ENCODE measurements around the gene DNAJC13.
A peak's percentile ranks its signal among the peaks of the same experiment; 100 is the strongest.
"Not testable (repeated sequence)": the region's sequence is repeated elsewhere in the genome, so short reads cannot be mapped to it uniquely, and the experiment has no call there.

The DNAJC13 gene

GRCh38 chr3:132416807-132417694, at the start of gene DNAJC13:
Gene DNAJC13, plus strand, starts transcription at chr3:132417502. Its CDS starts 17,049 bp downstream, at chr3:132434551.
- Mint-ChIP-seq H3K36me3 (ENCODE audit: low read depth) (peaks cover 34% of the 10 kb centered on the region), H3K27me3 (no peaks in the 10 kb centered on the region), H3K4me3 (peak within 1 kb of the TSS; percentile 97), H3K9me3 (no peaks in the 10 kb centered on the region), H3K27ac (peak within 1 kb of the TSS; percentile 99), H3K4me1 (ENCODE audit: low read depth) (peaks cover 41% of the 10 kb centered on the region)
- DNase-seq, result peak; percentile 93

- Mint-ChIP-seq H3K9me3 (no peaks in the 10 kb centered on the region), H3K4me3 (no peak overlapping the region), H3K36me3 (ENCODE audit: low read depth) (no peaks in the 10 kb centered on the region), H3K4me1 (ENCODE audit: low read depth) (peaks cover 3% of the 10 kb centered on the region), H3K27me3 (peaks cover 12% of the 10 kb centered on the region), H3K27ac (peak overlapping the region; percentile 51)
- no peak for DNase-seq
Observed at GRCh38 chr3:132368515-132368914, 48.8 kb upstream of the DNAJC13 start.

GRCh38 chr3:132368962-132369361, 48.3 kb upstream of the DNAJC13 start:
- H3K9me3 Mint-ChIP-seq, result no peaks in the 10 kb centered on the region
- no peaks in the 10 kb centered on the region for H3K36me3 Mint-ChIP-seq (ENCODE audit: low read depth)
- peak overlapping the region; percentile 51 for H3K27ac Mint-ChIP-seq
- H3K4me1 Mint-ChIP-seq (ENCODE audit: low read depth), result peaks cover 3% of the 10 kb centered on the region
- peaks cover 12% of the 10 kb centered on the region for H3K27me3 Mint-ChIP-seq
- no peak overlapping the region for H3K4me3 Mint-ChIP-seq
- no peak for DNase-seq

GRCh38 chr3:132376945-132377354, 40.4 kb upstream of the DNAJC13 start:
- H3K9me3 Mint-ChIP-seq; DNase-seq; H3K4me1 Mint-ChIP-seq (ENCODE audit: low read depth); H3K36me3 Mint-ChIP-seq (ENCODE audit: low read depth); H3K27ac Mint-ChIP-seq: not testable (repeated sequence)
- peak overlapping the region; percentile 64 for H3K4me3 Mint-ChIP-seq
- peaks cover 35% of the 10 kb centered on the region for H3K27me3 Mint-ChIP-seq

GRCh38 chr3:132378048-132378762, 39.1 kb upstream of the DNAJC13 start:
- no peak for DNase-seq
- no peaks in the 10 kb centered on the region for H3K4me1 Mint-ChIP-seq (ENCODE audit: low read depth)
- H3K9me3 Mint-ChIP-seq, result no peaks in the 10 kb centered on the region
- peaks cover 35% of the 10 kb centered on the region for H3K27me3 Mint-ChIP-seq
- H3K36me3 Mint-ChIP-seq (ENCODE audit: low read depth), result no peaks in the 10 kb centered on the region
- no peak overlapping the region for H3K27ac Mint-ChIP-seq
- no peak overlapping the region for H3K4me3 Mint-ChIP-seq

GRCh38 chr3:132378846-132379245, 38.5 kb upstream of the DNAJC13 start:
- Mint-ChIP-seq H3K9me3 (no peaks in the 10 kb centered on the region), H3K4me3 (no peak overlapping the region), H3K27me3 (peaks cover 35% of the 10 kb centered on the region), H3K27ac (no peak overlapping the region), H3K4me1 (ENCODE audit: low read depth) (no peaks in the 10 kb centered on the region), H3K36me3 (ENCODE audit: low read depth) (no peaks in the 10 kb centered on the region)
- no peak for DNase-seq

- H3K4me1 Mint-ChIP-seq (ENCODE audit: low read depth), result no peaks in the 10 kb centered on the region
- no peak overlapping the region for H3K4me3 Mint-ChIP-seq
- no peaks in the 10 kb centered on the region for H3K36me3 Mint-ChIP-seq (ENCODE audit: low read depth)
- H3K27me3 Mint-ChIP-seq, result peaks cover 35% of the 10 kb centered on the region
- no peak for DNase-seq
- H3K27ac Mint-ChIP-seq, result no peak overlapping the region
- H3K9me3 Mint-ChIP-seq, result no peaks in the 10 kb centered on the region
Observed at GRCh38 chr3:132380920-132381319, 36.4 kb upstream of the DNAJC13 start.

- Mint-ChIP-seq H3K27me3 (peaks cover 35% of the 10 kb centered on the region), H3K36me3 (ENCODE audit: low read depth) (no peaks in the 10 kb centered on the region), H3K9me3 (no peaks in the 10 kb centered on the region), H3K4me1 (ENCODE audit: low read depth) (no peaks in the 10 kb centered on the region), H3K4me3 (no peak overlapping the region), H3K27ac (no peak overlapping the region)
- no peak for DNase-seq
Observed at GRCh38 chr3:132381348-132381944, 35.9 kb upstream of the DNAJC13 start.

GRCh38 chr3:132382267-132382666, 35.0 kb upstream of the DNAJC13 start:
- Mint-ChIP-seq H3K36me3 (ENCODE audit: low read depth) (no peaks in the 10 kb centered on the region), H3K4me3 (no peak overlapping the region), H3K9me3 (no peaks in the 10 kb centered on the region), H3K27me3 (peaks cover 31% of the 10 kb centered on the region), H3K27ac (no peak overlapping the region), H3K4me1 (ENCODE audit: low read depth) (no peaks in the 10 kb centered on the region)
- no peak for DNase-seq

- DNase-seq, result no peak
- H3K4me1 Mint-ChIP-seq (ENCODE audit: low read depth), result no peaks in the 10 kb centered on the region
- peaks cover 26% of the 10 kb centered on the region for H3K27me3 Mint-ChIP-seq
- no peak overlapping the region for H3K27ac Mint-ChIP-seq
- H3K36me3 Mint-ChIP-seq (ENCODE audit: low read depth), result no peaks in the 10 kb centered on the region
- H3K4me3 Mint-ChIP-seq, result no peak overlapping the region
- H3K9me3 Mint-ChIP-seq, result no peaks in the 10 kb centered on the region
Observed at GRCh38 chr3:132382688-132383194, 34.6 kb upstream of the DNAJC13 start.

- Mint-ChIP-seq H3K4me3 (no peak overlapping the region), H3K27ac (no peak overlapping the region), H3K27me3 (peaks cover 4% of the 10 kb centered on the region), H3K36me3 (ENCODE audit: low read depth) (no peaks in the 10 kb centered on the region), H3K9me3 (no peaks in the 10 kb centered on the region), H3K4me1 (ENCODE audit: low read depth) (no peaks in the 10 kb centered on the region)
- DNase-seq, result no peak
Observed at GRCh38 chr3:132386259-132386658, 31.0 kb upstream of the DNAJC13 start.

GRCh38 chr3:132392675-132393074, 24.6 kb upstream of the DNAJC13 start:
- H3K4me3 Mint-ChIP-seq; H3K27ac Mint-ChIP-seq; H3K4me1 Mint-ChIP-seq (ENCODE audit: low read depth); H3K9me3 Mint-ChIP-seq; H3K27me3 Mint-ChIP-seq; H3K36me3 Mint-ChIP-seq (ENCODE audit: low read depth); DNase-seq: not testable (repeated sequence)

GRCh38 chr3:132394320-132394719, 23.0 kb upstream of the DNAJC13 start:
- Mint-ChIP-seq H3K9me3 (no peaks in the 10 kb centered on the region), H3K4me1 (ENCODE audit: low read depth) (peaks cover 2% of the 10 kb centered on the region), H3K36me3 (ENCODE audit: low read depth) (no peaks in the 10 kb centered on the region), H3K27me3 (no peaks in the 10 kb centered on the region), H3K27ac (no peak overlapping the region), H3K4me3 (no peak overlapping the region)
- DNase-seq, result no peak

GRCh38 chr3:132395126-132395525, 22.2 kb upstream of the DNAJC13 start:
- H3K4me3 Mint-ChIP-seq, result no peak overlapping the region
- H3K27me3 Mint-ChIP-seq, result no peaks in the 10 kb centered on the region
- no peaks in the 10 kb centered on the region for H3K36me3 Mint-ChIP-seq (ENCODE audit: low read depth)
- H3K27ac Mint-ChIP-seq, result no peak overlapping the region
- DNase-seq, result no peak
- H3K4me1 Mint-ChIP-seq (ENCODE audit: low read depth), result peaks cover 2% of the 10 kb centered on the region
- no peaks in the 10 kb centered on the region for H3K9me3 Mint-ChIP-seq

Measured in activated T-cell treated with anti-CD3 and anti-CD28 coated beads, Interleukin-2, amount 50 U/mL, for 24 hours (primary cell).